GM19372 (cell line): Measurements from ENCODE around the gene MIEF1.

Experiments used
- ATAC-seq: cut with Tn5 transposase; IDR thresholded peaks from one replicate; pipeline ENCODE4 v1.9.1; 2021; ENCODE audit warnings: mild to moderate bottlenecking, low read depth, moderate library complexity; ENCODE audit not compliant: unreplicated experiment

MIEF1 gene

GRCh38 chr22:39554151-39554550 is 52.1 kb downstream of the MIEF1 start:
- no peak for ATAC-seq

- no peak for ATAC-seq
Observed at GRCh38 chr22:39556970-39557841, 55.1 kb downstream of the MIEF1 start.

GRCh38 chr22:39558254-39558727 is 56.2 kb downstream of the MIEF1 start:
- no peak for ATAC-seq

GRCh38 chr22:39558950-39559349 is 56.9 kb downstream of the MIEF1 start:
- no peak for ATAC-seq

GRCh38 chr22:39559456-39560105 is 57.5 kb downstream of the MIEF1 start:
- no peak for ATAC-seq

GRCh38 chr22:39560127-39560526 is 58.0 kb downstream of the MIEF1 start:
- no peak for ATAC-seq

- no peak for ATAC-seq
Observed at GRCh38 chr22:39562839-39563489, 60.9 kb downstream of the MIEF1 start.

- no peak for ATAC-seq
Observed at GRCh38 chr22:39563571-39564428, 61.7 kb downstream of the MIEF1 start.

- no peak for ATAC-seq
Observed at GRCh38 chr22:39565414-39565944, 63.4 kb downstream of the MIEF1 start.

- no peak for ATAC-seq
Observed at GRCh38 chr22:39567135-39567946, 65.3 kb downstream of the MIEF1 start.
